PFSK-1 (cell line): ENCODE data around the gene VIL1.

Experiments
- FOXP2 ChIP-seq: optimal IDR thresholded peaks from 2 replicates; pipeline ENCODE3; 2011; ENCODE audit warnings: borderline replicate concordance, control low read depth, inconsistent platforms; ENCODE audit not compliant: insufficient read depth; ENCODE audit errors: extremely low read length, extremely low read depth
- POLR2AphosphoS5 ChIP-seq: IDR thresholded peaks from 2 replicates; pipeline ENCODE4 v1.6.1; 2012; ENCODE audit warnings: low read depth, mild to moderate bottlenecking, control low read depth, low read length, moderate library complexity
- SIN3A ChIP-seq: IDR thresholded peaks from 2 replicates; pipeline ENCODE4 v1.6.1; 2012; ENCODE audit warnings: mild to moderate bottlenecking, low read length, moderate library complexity, borderline replicate concordance; ENCODE audit not compliant: insufficient read depth
- TAF1 ChIP-seq: IDR thresholded peaks from 2 replicates; pipeline ENCODE4 v1.6.1; 2012; ENCODE audit warnings: low read length, control low read depth, borderline replicate concordance; ENCODE audit not compliant: insufficient read depth
- TF ChIP-seq, protein P1 (sequence below), 2 experiments: IDR thresholded peaks; 2 replicates each; pipeline versions ENCODE4 v1.6.1 to v1.8.0; 2011 to 2012; ENCODE audit warnings: low read depth in 2 of 2, low read length in 2 of 2, control low read depth in 1 of 2, inconsistent platforms in 1 of 2, mild to moderate bottlenecking in 1 of 2, moderate library complexity in 1 of 2; ENCODE audit not compliant: insufficient read depth in 1 of 2

The VIL1 gene

DNA sequence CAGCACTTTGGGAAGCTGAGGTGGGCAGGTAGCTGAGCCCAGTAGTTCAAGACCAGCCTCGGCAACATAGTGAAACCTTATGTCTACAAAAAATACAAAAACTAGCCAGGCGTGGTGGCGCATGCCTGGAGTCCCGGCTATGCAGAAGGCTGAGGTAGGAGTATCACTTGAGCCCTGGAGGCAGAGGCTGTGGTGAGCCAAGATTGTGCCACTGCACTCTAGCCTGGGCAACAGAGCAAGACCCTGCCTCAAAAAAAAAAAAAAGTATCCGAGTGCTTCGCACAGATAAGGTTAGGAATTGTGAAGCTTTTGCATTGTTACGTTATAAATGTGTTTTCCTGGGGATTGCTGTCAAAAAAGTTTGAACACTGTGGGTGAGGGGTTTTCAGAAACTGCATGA is 15.1 kb upstream of the VIL1 start:
- TF ChIP-seq SIN3A (no peak), FOXP2 (no peak), POLR2AphosphoS5 (no peak), TAF1 (no peak)
- TF ChIP-seq, protein P1, sequence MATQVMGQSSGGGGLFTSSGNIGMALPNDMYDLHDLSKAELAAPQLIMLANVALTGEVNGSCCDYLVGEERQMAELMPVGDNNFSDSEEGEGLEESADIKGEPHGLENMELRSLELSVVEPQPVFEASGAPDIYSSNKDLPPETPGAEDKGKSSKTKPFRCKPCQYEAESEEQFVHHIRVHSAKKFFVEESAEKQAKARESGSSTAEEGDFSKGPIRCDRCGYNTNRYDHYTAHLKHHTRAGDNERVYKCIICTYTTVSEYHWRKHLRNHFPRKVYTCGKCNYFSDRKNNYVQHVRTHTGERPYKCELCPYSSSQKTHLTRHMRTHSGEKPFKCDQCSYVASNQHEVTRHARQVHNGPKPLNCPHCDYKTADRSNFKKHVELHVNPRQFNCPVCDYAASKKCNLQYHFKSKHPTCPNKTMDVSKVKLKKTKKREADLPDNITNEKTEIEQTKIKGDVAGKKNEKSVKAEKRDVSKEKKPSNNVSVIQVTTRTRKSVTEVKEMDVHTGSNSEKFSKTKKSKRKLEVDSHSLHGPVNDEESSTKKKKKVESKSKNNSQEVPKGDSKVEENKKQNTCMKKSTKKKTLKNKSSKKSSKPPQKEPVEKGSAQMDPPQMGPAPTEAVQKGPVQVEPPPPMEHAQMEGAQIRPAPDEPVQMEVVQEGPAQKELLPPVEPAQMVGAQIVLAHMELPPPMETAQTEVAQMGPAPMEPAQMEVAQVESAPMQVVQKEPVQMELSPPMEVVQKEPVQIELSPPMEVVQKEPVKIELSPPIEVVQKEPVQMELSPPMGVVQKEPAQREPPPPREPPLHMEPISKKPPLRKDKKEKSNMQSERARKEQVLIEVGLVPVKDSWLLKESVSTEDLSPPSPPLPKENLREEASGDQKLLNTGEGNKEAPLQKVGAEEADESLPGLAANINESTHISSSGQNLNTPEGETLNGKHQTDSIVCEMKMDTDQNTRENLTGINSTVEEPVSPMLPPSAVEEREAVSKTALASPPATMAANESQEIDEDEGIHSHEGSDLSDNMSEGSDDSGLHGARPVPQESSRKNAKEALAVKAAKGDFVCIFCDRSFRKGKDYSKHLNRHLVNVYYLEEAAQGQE (IDR thresholded peaks at IDR 0.05; ENCODE audit: insufficient read depth in 1 of 2, low read depth in 2 of 2, low read length in 2 of 2), result no peak

DNA sequence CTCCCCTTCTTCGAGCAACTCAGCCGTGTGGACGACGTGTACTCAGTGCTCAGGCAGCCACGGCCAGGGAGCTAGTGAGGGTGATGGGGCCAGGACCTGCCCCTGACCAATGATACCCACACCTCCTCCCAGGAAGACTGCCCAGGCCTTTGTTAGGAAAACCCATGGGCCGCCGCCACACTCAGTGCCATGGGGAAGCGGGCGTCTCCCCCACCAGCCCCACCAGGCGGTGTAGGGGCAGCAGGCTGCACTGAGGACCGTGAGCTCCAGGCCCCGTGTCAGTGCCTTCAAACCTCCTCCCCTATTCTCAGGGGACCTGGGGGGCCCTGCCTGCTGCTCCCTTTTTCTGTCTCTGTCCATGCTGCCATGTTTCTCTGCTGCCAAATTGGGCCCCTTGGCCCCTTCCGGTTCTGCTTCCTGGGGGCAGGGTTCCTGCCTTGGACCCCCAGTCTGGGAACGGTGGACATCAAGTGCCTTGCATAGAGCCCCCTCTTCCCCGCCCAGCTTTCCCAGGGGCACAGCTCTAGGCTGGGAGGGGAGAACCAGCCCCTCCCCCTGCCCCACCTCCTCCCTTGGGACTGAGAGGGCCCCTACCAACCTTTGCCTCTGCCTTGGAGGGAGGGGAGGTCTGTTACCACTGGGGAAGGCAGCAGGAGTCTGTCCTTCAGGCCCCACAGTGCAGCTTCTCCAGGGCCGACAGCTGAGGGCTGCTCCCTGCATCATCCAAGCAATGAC is 14.4 kb upstream of the VIL1 start:
- TF ChIP-seq, protein P1 (IDR thresholded peaks at IDR 0.05; ENCODE audit: insufficient read depth in 1 of 2, low read depth in 2 of 2, low read length in 2 of 2), result no peak
- TF ChIP-seq POLR2AphosphoS5, result no peak
- no peak for TF ChIP-seq FOXP2
- TF ChIP-seq SIN3A, result no peak
- TF ChIP-seq TAF1, result no peak

DNA sequence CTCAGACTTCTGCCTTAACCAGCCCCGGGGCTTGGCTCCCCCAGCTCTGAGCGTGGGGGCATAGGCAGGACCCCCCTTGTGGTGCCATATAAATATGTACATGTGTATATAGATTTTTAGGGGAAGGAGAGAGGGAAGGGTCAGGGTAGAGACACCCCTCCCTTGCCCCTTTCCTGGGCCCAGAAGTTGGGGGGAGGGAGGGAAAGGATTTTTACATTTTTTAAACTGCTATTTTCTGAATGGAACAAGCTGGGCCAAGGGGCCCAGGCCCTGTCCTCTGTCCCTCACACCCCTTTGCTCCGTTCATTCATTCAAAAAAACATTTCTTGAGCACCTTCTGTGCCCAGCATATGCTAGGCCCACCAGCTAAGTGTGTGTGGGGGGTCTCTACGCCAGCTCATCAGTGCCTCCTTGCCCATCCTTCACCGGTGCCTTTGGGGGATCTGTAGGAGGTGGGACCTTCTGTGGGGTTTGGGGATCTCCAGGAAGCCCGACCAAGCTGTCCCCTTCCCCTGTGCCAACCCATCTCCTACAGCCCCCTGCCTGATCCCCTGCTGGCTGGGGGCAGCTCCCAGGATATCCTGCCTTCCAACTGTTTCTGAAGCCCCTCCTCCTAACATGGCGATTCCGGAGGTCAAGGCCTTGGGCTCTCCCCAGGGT is 13.7 kb upstream of the VIL1 start:
- no peak for TF ChIP-seq TAF1
- no peak for TF ChIP-seq SIN3A
- TF ChIP-seq, protein P1 (IDR thresholded peaks at IDR 0.05; ENCODE audit: insufficient read depth in 1 of 2, low read depth in 2 of 2, low read length in 2 of 2), result no peak
- TF ChIP-seq FOXP2, result no peak
- TF ChIP-seq POLR2AphosphoS5, result no peak

DNA sequence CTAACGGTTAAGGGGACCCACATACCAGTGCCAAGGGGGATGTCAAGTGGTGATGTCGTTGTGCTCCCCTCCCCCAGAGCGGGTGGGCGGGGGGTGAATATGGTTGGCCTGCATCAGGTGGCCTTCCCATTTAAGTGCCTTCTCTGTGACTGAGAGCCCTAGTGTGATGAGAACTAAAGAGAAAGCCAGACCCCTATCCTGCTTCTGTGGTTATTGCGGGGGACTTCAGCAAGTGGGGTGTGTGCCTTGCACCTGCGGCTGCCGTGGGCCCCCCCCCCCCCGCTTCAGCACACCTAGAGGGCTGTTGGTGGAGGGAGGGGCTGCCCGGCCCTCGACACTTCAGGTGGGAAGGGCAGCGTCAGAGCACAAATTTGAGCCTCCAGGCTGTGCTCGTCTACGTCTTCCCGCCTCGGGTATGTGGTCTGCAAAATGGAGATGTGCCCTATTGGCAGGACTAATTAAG is 13.1 kb upstream of the VIL1 start:
- TF ChIP-seq POLR2AphosphoS5 (no peak), SIN3A (no peak), FOXP2 (no peak), TAF1 (no peak)
- TF ChIP-seq, protein P1 (IDR thresholded peaks at IDR 0.05; ENCODE audit: insufficient read depth in 1 of 2, low read depth in 2 of 2, low read length in 2 of 2), result no peak
